Mucosa of descending colon (tissue), 3 donors: ENCODE measurements around the gene UBE2J2. TPM values are rescaled to one million over a fixed set of nuclear protein-coding genes. Genes with fewer than 3 reads are reported as not detected.

Experiments used
- ATAC-seq: fragments of 200-7000 bp; cut with Tn5 transposase; one replicate; pipeline ENCODE4 v1.9.1; 2020; ENCODE audit warnings: mild to moderate bottlenecking, moderate library complexity
- DNase-seq, 3 donors: peaks; one replicate each; pipeline ENCODE4 v3.0.0-alpha.2; 2020
- H3K36me3 ChIP-seq: fragments of 200-600 bp; one replicate; pipeline ENCODE4 v1.8.0; 2021; ENCODE audit warnings: low read depth, mild to moderate bottlenecking
- H3K4me1 ChIP-seq: fragments of 200-600 bp; one replicate; pipeline ENCODE4 v1.8.0; 2021; ENCODE audit warnings: low read depth, mild to moderate bottlenecking
- H3K4me3 ChIP-seq: fragments of 200-600 bp; one replicate; pipeline ENCODE4 v1.8.0; 2021; ENCODE audit warnings: mild to moderate bottlenecking
- H3K9me3 ChIP-seq: fragments of 200-600 bp; one replicate; pipeline ENCODE4 v1.8.0; 2021; ENCODE audit warnings: mild to moderate bottlenecking
- intact Hi-C, 2 donors: fragments of 100-400 bp; cut with DNase I in 1 of 2; cut with micrococcal nuclease in 1 of 2; formaldehyde crosslinking; loops; one replicate each; pipeline versions ENCODE4 v1.11.0 to v1.11.1; 2022; cut with DNase I, micrococcal nuclease
- total RNA-seq, 3 donors: library from RNA; stranded (reverse); fragmentation: NEBNext Ultra II Directional in 2 of 3; extraction: Animal tissue kit (Norgen Biotek cat#: 25700) in 2 of 3; gene quantifications; one replicate each; pipeline versions ENCODE4 v1.2.1 to v1.2.4, GENCODE V29; 2021 to 2023
- TF ChIP-seq, protein P1 (sequence below): fragments of 200-600 bp; IDR thresholded peaks from one replicate; pipeline ENCODE4 v1.8.0; 2022; ENCODE audit warnings: antibody characterized with exemption, mild to moderate bottlenecking
- donor health status: DM: no; HTN: no; CAD: no; lungs with moderate emphysema.
- donor health status: DM: no; HTN: no; CAD: no.
- donor health status: DM: no; HTN: yes; CAD: no.

The UBE2J2 gene
- total RNA-seq, 3 donors from 2014 or later = 49.8 to 65.8 (median 61.1) TPM

GRCh38 chr1:1310476-1311053 is 36.9 kb upstream of the UBE2J2 start:
- ATAC-seq = no peak
- TF ChIP-seq, protein P1, sequence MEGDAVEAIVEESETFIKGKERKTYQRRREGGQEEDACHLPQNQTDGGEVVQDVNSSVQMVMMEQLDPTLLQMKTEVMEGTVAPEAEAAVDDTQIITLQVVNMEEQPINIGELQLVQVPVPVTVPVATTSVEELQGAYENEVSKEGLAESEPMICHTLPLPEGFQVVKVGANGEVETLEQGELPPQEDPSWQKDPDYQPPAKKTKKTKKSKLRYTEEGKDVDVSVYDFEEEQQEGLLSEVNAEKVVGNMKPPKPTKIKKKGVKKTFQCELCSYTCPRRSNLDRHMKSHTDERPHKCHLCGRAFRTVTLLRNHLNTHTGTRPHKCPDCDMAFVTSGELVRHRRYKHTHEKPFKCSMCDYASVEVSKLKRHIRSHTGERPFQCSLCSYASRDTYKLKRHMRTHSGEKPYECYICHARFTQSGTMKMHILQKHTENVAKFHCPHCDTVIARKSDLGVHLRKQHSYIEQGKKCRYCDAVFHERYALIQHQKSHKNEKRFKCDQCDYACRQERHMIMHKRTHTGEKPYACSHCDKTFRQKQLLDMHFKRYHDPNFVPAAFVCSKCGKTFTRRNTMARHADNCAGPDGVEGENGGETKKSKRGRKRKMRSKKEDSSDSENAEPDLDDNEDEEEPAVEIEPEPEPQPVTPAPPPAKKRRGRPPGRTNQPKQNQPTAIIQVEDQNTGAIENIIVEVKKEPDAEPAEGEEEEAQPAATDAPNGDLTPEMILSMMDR = no peak
- intact Hi-C loops = no loop called here
- Histone ChIP-seq H3K36me3 (peaks cover 10% of the 10 kb centered on the region), H3K4me1 (peaks cover 28% of the 10 kb centered on the region), H3K9me3 (no peaks in the 10 kb centered on the region), H3K4me3 (no peak overlapping the region)
- DNase-seq = no peak

- Histone ChIP-seq H3K4me1 (peaks cover 33% of the 10 kb centered on the region), H3K9me3 (no peaks in the 10 kb centered on the region), H3K36me3 (peaks cover 10% of the 10 kb centered on the region), H3K4me3 (no peak overlapping the region)
- ATAC-seq (no peak), DNase-seq (no peak)
- TF ChIP-seq, protein P1 = no peak
- intact Hi-C loops = no loop called here
Observed at GRCh38 chr1:1310109-1310385, 36.4 kb upstream of the UBE2J2 start.

DNA sequence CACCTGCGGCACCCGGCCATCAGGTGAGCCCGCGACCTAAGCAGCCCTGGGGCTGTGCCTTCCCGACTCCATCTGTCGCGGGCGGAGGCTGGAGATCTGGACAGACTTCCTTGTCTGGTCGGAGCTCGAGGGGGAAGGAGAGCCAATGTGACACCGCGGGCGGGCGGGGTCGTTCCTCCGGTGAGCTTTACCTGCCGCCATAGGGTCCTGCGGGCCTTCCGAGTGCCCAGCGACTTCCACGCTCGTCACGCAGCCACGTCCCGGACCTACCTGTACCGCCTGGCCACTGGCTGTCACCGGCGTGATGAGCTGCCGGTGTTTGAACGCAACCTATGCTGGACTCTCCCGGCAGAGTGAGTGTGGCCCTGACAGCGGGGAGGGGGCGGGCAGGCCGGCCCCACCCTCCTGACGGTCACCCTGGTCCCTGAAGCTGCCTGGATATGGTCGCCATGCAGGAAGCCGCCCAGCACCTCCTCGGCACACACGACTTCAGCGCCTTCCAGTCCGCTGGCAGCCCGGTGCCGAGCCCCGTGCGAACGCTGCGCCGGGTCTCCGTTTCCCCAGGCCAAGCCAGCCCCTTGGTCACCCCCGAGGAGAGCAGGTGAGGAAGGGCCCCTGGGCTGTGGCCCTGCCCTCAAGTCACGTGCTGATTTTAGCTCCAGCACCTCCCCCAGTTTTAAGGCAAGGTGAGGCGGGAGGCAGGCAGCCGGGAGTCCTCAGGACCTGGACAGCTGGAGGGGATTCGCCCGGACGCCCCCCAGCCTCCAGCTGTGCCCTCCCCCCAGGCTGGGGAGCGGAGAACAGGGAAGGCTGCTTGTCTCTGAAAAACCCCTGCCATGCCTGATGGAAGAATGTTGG is 35.8 kb upstream of the UBE2J2 start:
- H3K4me3 ChIP-seq = peak overlapping the region; percentile 45
- H3K4me1 ChIP-seq = peaks cover 38% of the 10 kb centered on the region
- H3K36me3 ChIP-seq = peaks cover 10% of the 10 kb centered on the region
- peak; percentile 68 to 78 (median 78) for DNase-seq
- intact Hi-C loops = no loop called here
- no peaks in the 10 kb centered on the region for H3K9me3 ChIP-seq
- peak; percentile 26 for ATAC-seq
- TF ChIP-seq, protein P1 = no peak

GRCh38 chr1:1308756-1309250 is 35.1 kb upstream of the UBE2J2 start:
- no peaks in the 10 kb centered on the region for H3K9me3 ChIP-seq
- no peak for ATAC-seq
- TF ChIP-seq, protein P1 = no peak
- peaks cover 10% of the 10 kb centered on the region for H3K36me3 ChIP-seq
- intact Hi-C loops = no loop called here
- H3K4me1 ChIP-seq = peaks cover 39% of the 10 kb centered on the region
- DNase-seq = no peak
- H3K4me3 ChIP-seq = peak overlapping the region; percentile 45

DNA sequence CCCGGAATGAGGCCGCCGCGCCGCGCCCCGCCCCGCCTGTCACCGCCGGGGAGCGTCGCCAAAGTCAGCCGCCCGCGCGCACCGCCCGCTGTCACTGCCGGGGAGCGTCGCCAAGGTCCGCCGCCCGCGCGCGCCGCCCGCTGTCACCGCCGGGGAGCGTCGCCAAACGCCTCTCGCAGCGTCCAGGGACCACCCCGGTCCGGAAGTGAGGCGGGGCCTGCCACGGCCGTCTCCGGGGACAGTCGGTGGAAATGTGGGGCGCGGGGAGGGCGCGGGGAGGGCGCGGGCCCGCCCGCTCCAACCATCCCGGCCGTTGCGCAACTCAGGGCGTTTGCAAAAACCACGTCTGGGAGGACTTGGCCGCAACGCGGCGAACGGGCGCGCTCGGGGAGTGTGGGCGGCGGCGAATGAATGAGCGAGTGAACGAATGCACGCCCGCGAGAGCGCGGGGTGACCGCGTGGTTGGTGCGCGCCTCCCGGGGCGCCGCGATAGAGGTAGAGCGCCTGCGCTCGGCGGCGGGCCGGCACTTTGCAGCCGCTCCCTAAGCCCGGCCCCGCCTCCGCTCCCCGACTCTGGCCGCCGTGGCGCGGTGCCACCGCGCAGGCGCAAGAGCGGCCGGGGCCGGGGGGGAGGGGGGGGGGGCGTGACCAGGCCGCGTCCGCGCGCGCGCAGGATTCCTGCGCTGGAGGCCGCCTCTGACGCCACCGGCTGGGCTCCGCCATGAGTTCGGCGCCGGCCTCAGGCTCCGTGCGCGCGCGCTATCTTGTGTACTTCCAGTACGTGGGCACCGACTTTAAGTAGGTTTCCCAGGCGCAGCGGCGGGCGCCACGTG is 34.5 kb upstream of the UBE2J2 start, which contains the start of the genes ACAP3 and PUSL1:
Gene ACAP3 (minus strand): TSS at position 8 of the 833 bp plus-strand sequence. CDS start 115 bp downstream, outside the sequence.
Gene PUSL1 (plus strand): TSS at position 675 of the 833 bp plus-strand sequence. CDS start 47 bp downstream, at position 722.
- H3K4me1 ChIP-seq = peaks cover 39% of the 10 kb centered on the region
- peak within 1 kb of the TSS; percentile 45 for H3K4me3 ChIP-seq
- ATAC-seq (peak; percentile 78), DNase-seq (peak; percentile 83 to 94 (median 91))
- intact Hi-C loops = no loop called here
- TF ChIP-seq, protein P1 = no peak
- H3K36me3 ChIP-seq = peaks cover 5% of the 10 kb centered on the region
- no peaks in the 10 kb centered on the region for H3K9me3 ChIP-seq
